PC-9 (cell line): Measurements from ENCODE around the gene PRKAG2.

Source experiments
- EZH2 ChIP-seq: fragments of 200-600 bp; sonication (generic); IDR thresholded peaks from 2 replicates; pipeline ENCODE4 v1.8.0; 2017; ENCODE audit warnings: antibody characterized with exemption, low read depth
- TF ChIP-seq, protein P1 (sequence below): fragments of 200-600 bp; sonication (generic); conservative IDR thresholded peaks from 2 replicates; pipeline ENCODE4 v1.6.1; 2017; ENCODE audit warnings: mixed run types, antibody characterized with exemption, mild to moderate bottlenecking, moderate library complexity

DNA sequence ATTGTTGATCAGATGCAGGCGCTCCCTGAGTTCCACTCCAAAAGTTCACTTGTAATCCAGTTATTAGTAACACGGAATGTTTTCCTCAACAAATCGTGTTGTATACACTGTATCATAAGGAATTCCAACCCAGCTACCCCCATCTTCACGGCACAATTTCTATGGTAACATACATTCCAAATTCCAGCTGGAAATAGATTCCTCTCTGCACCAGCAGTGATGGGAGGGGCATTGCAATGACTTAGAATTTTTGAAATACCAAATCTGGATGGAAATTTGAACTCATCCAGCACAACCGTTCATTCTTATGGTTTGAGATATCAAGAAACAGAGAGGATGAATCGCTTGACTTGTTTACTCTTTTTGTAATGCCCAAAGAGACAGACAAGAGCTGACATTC, 318.3 kb downstream of the PRKAG2 start:
- TF ChIP-seq, protein P1, sequence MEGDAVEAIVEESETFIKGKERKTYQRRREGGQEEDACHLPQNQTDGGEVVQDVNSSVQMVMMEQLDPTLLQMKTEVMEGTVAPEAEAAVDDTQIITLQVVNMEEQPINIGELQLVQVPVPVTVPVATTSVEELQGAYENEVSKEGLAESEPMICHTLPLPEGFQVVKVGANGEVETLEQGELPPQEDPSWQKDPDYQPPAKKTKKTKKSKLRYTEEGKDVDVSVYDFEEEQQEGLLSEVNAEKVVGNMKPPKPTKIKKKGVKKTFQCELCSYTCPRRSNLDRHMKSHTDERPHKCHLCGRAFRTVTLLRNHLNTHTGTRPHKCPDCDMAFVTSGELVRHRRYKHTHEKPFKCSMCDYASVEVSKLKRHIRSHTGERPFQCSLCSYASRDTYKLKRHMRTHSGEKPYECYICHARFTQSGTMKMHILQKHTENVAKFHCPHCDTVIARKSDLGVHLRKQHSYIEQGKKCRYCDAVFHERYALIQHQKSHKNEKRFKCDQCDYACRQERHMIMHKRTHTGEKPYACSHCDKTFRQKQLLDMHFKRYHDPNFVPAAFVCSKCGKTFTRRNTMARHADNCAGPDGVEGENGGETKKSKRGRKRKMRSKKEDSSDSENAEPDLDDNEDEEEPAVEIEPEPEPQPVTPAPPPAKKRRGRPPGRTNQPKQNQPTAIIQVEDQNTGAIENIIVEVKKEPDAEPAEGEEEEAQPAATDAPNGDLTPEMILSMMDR: no peak
- no peak for TF ChIP-seq EZH2
